Activated CD4-positive, alpha-beta T cell treated with anti-CD3 and anti-CD28 coated beads, Interleukin-2, amount 50 U/mL, for 24 hours (primary cell): ENCODE data around the gene ZFP92.
"Not testable (repeated sequence)": the region's sequence is repeated elsewhere in the genome, so short reads cannot be mapped to it uniquely, and the experiment has no call there.

Experiments used
- DNase-seq, 2 donors: peaks; one replicate each; pipeline ENCODE4 v3.0.0-alpha.2; 2020; ENCODE audit warnings: low read depth in 1 of 2, low spot score in 1 of 2

ZFP92 gene

GRCh38 chrX:153384973-153385372 is 26.3 kb upstream of the ZFP92 start:
- not testable (repeated sequence) for DNase-seq

- DNase-seq, result no peak
Observed at GRCh38 chrX:153386097-153386496, 25.2 kb upstream of the ZFP92 start.

- DNase-seq, result no peak
Observed at GRCh38 chrX:153387345-153387744, 23.9 kb upstream of the ZFP92 start.

GRCh38 chrX:153387987-153388721 is 23.1 kb upstream of the ZFP92 start:
- no peak for DNase-seq

GRCh38 chrX:153388722-153389459 is 22.4 kb upstream of the ZFP92 start:
- DNase-seq, result no peak

GRCh38 chrX:153389460-153389768 is 21.9 kb upstream of the ZFP92 start:
- DNase-seq, result not testable (repeated sequence)

- no peak for DNase-seq
Observed at GRCh38 chrX:153392642-153393321, 18.5 kb upstream of the ZFP92 start.

- DNase-seq, result no peak
Observed at GRCh38 chrX:153394612-153395011, 16.7 kb upstream of the ZFP92 start.

GRCh38 chrX:153395613-153396319 is 15.5 kb upstream of the ZFP92 start:
- no peak for DNase-seq

- DNase-seq, result no peak
Observed at GRCh38 chrX:153396320-153397195, 14.7 kb upstream of the ZFP92 start.

- DNase-seq, result no peak
Observed at GRCh38 chrX:153397256-153397960, 13.9 kb upstream of the ZFP92 start.

GRCh38 chrX:153398275-153398960 is 12.9 kb upstream of the ZFP92 start:
- DNase-seq, result no peak

- DNase-seq, result peak; percentile 4 to 18
Observed at GRCh38 chrX:153400146-153401132, 10.8 kb upstream of the ZFP92 start.

GRCh38 chrX:153401133-153401764 is 10.0 kb upstream of the ZFP92 start, which contains the start of gene PNMA6E:
Gene PNMA6E (minus strand): TSS chrX:153401350. CDS start chrX:153398849, 2,501 bp downstream.
- DNase-seq, result no peak

- not testable (repeated sequence) for DNase-seq
Observed at GRCh38 chrX:153404333-153404732, 6.9 kb upstream of the ZFP92 start.

- no peak for DNase-seq
Observed at GRCh38 chrX:153405426-153405825, 5.8 kb upstream of the ZFP92 start.

- DNase-seq, result no peak
Observed at GRCh38 chrX:153406011-153406410, 5.3 kb upstream of the ZFP92 start.

GRCh38 chrX:153406903-153407302 is 4.4 kb upstream of the ZFP92 start:
- no peak for DNase-seq
